Measurements from ENCODE around the gene GNAT1. TPM values are rescaled to one million over a fixed set of nuclear protein-coding genes. Genes with fewer than 3 reads are reported as not detected.

Gene GNAT1
- total and polyA plus RNA-seq, 2 of the 13 experiments (the other 11 are each of a cell fraction or from before 2014, with no cell fraction given): 0.15 TPM; not detected in 1

GRCh38 chr3:50194128-50194902, 2.9 kb downstream of the GNAT1 start (continued):
- TF ChIP-seq, protein P1, sequence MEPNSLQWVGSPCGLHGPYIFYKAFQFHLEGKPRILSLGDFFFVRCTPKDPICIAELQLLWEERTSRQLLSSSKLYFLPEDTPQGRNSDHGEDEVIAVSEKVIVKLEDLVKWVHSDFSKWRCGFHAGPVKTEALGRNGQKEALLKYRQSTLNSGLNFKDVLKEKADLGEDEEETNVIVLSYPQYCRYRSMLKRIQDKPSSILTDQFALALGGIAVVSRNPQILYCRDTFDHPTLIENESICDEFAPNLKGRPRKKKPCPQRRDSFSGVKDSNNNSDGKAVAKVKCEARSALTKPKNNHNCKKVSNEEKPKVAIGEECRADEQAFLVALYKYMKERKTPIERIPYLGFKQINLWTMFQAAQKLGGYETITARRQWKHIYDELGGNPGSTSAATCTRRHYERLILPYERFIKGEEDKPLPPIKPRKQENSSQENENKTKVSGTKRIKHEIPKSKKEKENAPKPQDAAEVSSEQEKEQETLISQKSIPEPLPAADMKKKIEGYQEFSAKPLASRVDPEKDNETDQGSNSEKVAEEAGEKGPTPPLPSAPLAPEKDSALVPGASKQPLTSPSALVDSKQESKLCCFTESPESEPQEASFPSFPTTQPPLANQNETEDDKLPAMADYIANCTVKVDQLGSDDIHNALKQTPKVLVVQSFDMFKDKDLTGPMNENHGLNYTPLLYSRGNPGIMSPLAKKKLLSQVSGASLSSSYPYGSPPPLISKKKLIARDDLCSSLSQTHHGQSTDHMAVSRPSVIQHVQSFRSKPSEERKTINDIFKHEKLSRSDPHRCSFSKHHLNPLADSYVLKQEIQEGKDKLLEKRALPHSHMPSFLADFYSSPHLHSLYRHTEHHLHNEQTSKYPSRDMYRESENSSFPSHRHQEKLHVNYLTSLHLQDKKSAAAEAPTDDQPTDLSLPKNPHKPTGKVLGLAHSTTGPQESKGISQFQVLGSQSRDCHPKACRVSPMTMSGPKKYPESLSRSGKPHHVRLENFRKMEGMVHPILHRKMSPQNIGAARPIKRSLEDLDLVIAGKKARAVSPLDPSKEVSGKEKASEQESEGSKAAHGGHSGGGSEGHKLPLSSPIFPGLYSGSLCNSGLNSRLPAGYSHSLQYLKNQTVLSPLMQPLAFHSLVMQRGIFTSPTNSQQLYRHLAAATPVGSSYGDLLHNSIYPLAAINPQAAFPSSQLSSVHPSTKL (CRISPR knock-in tag; IDR thresholded peaks at IDR 0.05): peak; percentile 38; the same call in 1 of the 2 replicates
- TF ChIP-seq RNF2 (conservative IDR thresholded peaks at IDR 0.05; ENCODE audit: low read depth) (peak; percentile 38; the same call in 1 of the 2 replicates), BHLHE40 (IDR thresholded peaks at IDR 0.05; ENCODE audit: low read length) (peak; percentile 39; the same call in 1 of the 2 replicates), ATF7-NPFF (CRISPR knock-in tag; IDR thresholded peaks at IDR 0.05; ENCODE audit: low read depth) (0 out of 2 replicates have a peak, but pooled peaks have one; percentile 45), PHF5A (CRISPR knock-in tag; IDR thresholded peaks at IDR 0.05; ENCODE audit: low read depth, unreplicated experiment) (peak; percentile 70), PAXIP1 (CRISPR knock-in tag; conservative IDR thresholded peaks at IDR 0.05) (peak; percentile 30; the same call in 1 of the 2 replicates), MIXL1 (CRISPR knock-in tag; IDR thresholded peaks at IDR 0.05) (peak; percentile 34; the same call in 1 of the 2 replicates), MZF1 (CRISPR knock-in tag; IDR thresholded peaks at IDR 0.05; ENCODE audit: borderline replicate concordance) (peak; percentile 62; the same call in 1 of the 2 replicates), PHF21A (CRISPR knock-in tag; IDR thresholded peaks at IDR 0.05) (no peak), NFATC3 (CRISPR knock-in tag; IDR thresholded peaks at IDR 0.05) (no peak), NCOA2 (CRISPR knock-in tag; IDR thresholded peaks at IDR 0.05) (0 out of 2 replicates have a peak, but pooled peaks have one; percentile 19), AGO2 (optimal IDR thresholded peaks at IDR 0.05; ENCODE audit: low read depth, low read length) (no peak), KDM2A (CRISPR knock-in tag; IDR thresholded peaks at IDR 0.05; ENCODE audit: borderline replicate concordance, low read depth) (peak; percentile 88), ELK4 (CRISPR knock-in tag; IDR thresholded peaks at IDR 0.05; ENCODE audit: borderline replicate concordance) (no peak), JUNB (CRISPR knock-in tag; IDR thresholded peaks at IDR 0.05; ENCODE audit: borderline replicate concordance) (no peak), ZFP37 (CRISPR knock-in tag; IDR thresholded peaks at IDR 0.05; ENCODE audit: borderline replicate concordance) (0 out of 2 replicates have a peak, but pooled peaks have one; percentile 25)
- TF ChIP-seq, protein P2, sequence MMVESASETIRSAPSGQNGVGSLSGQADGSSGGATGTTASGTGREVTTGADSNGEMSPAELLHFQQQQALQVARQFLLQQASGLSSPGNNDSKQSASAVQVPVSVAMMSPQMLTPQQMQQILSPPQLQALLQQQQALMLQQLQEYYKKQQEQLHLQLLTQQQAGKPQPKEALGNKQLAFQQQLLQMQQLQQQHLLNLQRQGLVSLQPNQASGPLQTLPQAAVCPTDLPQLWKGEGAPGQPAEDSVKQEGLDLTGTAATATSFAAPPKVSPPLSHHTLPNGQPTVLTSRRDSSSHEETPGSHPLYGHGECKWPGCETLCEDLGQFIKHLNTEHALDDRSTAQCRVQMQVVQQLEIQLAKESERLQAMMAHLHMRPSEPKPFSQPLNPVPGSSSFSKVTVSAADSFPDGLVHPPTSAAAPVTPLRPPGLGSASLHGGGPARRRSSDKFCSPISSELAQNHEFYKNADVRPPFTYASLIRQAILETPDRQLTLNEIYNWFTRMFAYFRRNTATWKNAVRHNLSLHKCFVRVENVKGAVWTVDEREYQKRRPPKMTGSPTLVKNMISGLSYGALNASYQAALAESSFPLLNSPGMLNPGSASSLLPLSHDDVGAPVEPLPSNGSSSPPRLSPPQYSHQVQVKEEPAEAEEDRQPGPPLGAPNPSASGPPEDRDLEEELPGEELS (CRISPR knock-in tag; IDR thresholded peaks at IDR 0.05): 0 out of 2 replicates have a peak, but pooled peaks have one; percentile 45

Data from HepG2 (cell line).